WERI-Rb-1 (cell line): ENCODE data around the gene CANX.
A peak's percentile ranks its signal among the peaks of the same experiment; 100 is the strongest.

Experiments used
- DNase-seq: peaks from one replicate; pipeline ENCODE4 v3.0.0-alpha.2; 2020
- H3K27ac ChIP-seq: fragments of 250-450 bp; sonication (Bioruptor Pico); 2 replicates; pipeline ENCODE4 v1.5.1; 2020; ENCODE audit warnings: mild to moderate bottlenecking, moderate library complexity
- H3K27me3 ChIP-seq: fragments of 250-450 bp; sonication (Bioruptor Pico); 2 replicates; pipeline ENCODE4 v1.5.1; 2021; ENCODE audit warnings: mild to moderate bottlenecking, low read depth, moderate library complexity; ENCODE audit not compliant: insufficient read depth, severe bottlenecking
- H3K36me3 ChIP-seq: fragments of 250-450 bp; sonication (Bioruptor Pico); 2 replicates; pipeline ENCODE4 v1.5.1; 2020; ENCODE audit warnings: mild to moderate bottlenecking, moderate library complexity
- H3K4me3 ChIP-seq: 2 replicates; pipeline ENCODE4 v1.5.1; 2011; ENCODE audit warnings: low read depth, mild to moderate bottlenecking, control low read depth, low read length
- H3K9me3 ChIP-seq: fragments of 250-450 bp; sonication (Bioruptor Pico); 2 replicates; pipeline ENCODE4 v1.5.1; 2021; ENCODE audit warnings: mild to moderate bottlenecking, moderate library complexity; ENCODE audit not compliant: severe bottlenecking
- CTCF ChIP-seq: IDR thresholded peaks from 2 replicates; pipeline ENCODE4 v1.5.1; 2011; ENCODE audit warnings: low read depth, mild to moderate bottlenecking, control low read depth, inconsistent platforms, low read length

The CANX gene

GRCh38 chr5:179759581-179760551 lies 61.1 kb downstream of the CANX start:
- Histone ChIP-seq H3K36me3 (no peaks in the 10 kb centered on the region), H3K27ac (no peak overlapping the region), H3K9me3 (no peaks in the 10 kb centered on the region), H3K27me3 (no peaks in the 10 kb centered on the region), H3K4me3 (no peak overlapping the region)
- no peak for DNase-seq
- no peak for TF ChIP-seq CTCF

- Histone ChIP-seq H3K36me3 (peaks cover 13% of the 10 kb centered on the region; the same call in 1 of the 2 replicates), H3K27ac (no peak overlapping the region), H3K4me3 (no peak overlapping the region), H3K27me3 (no peaks in the 10 kb centered on the region), H3K9me3 (no peaks in the 10 kb centered on the region)
- DNase-seq: no peak
- no peak for TF ChIP-seq CTCF
These were observed 63.5 kb downstream of the CANX start for GRCh38 chr5:179762079-179762780.

GRCh38 chr5:179762781-179763176 lies 64.0 kb downstream of the CANX start:
- H3K9me3 ChIP-seq: no peaks in the 10 kb centered on the region
- H3K27ac ChIP-seq: no peak overlapping the region
- no peak overlapping the region for H3K4me3 ChIP-seq
- TF ChIP-seq CTCF: no peak
- no peak for DNase-seq
- peaks cover 13% of the 10 kb centered on the region; the same call in 1 of the 2 replicates for H3K36me3 ChIP-seq
- H3K27me3 ChIP-seq: no peaks in the 10 kb centered on the region

GRCh38 chr5:179763215-179763945 lies 64.6 kb downstream of the CANX start:
- peak; percentile 54 for TF ChIP-seq CTCF
- H3K36me3 ChIP-seq: peaks cover 13% of the 10 kb centered on the region; the same call in 1 of the 2 replicates
- H3K9me3 ChIP-seq: no peaks in the 10 kb centered on the region
- H3K4me3 ChIP-seq: no peak overlapping the region
- H3K27ac ChIP-seq: no peak overlapping the region
- no peaks in the 10 kb centered on the region for H3K27me3 ChIP-seq
- DNase-seq: peak; percentile 34

- Histone ChIP-seq H3K27ac (no peak overlapping the region), H3K4me3 (no peak overlapping the region), H3K9me3 (no peaks in the 10 kb centered on the region), H3K27me3 (no peaks in the 10 kb centered on the region), H3K36me3 (peaks cover 13% of the 10 kb centered on the region; the same call in 1 of the 2 replicates)
- no peak for DNase-seq
- TF ChIP-seq CTCF: no peak
These were observed 65.3 kb downstream of the CANX start for GRCh38 chr5:179764056-179764455.
